Gastrocnemius medialis (tissue), 4 donors: Measurements from ENCODE around the gene ABCC5. TPM values are rescaled to one million over a fixed set of nuclear protein-coding genes. Genes with fewer than 3 reads are reported as not detected.

ENCODE experiments used
- ATAC-seq, 2 donors: fragments of 150-250 bp; one replicate each; pipeline ENCODE4 v1.9.1; 2016
- DNase-seq, 2 donors: peaks; one replicate each; pipeline ENCODE4 v3.0.0-alpha.2; 2019
- H3K27ac ChIP-seq, 4 donors: fragments of 200-600 bp; sonication (generic); 1 replicate in 1 of 4; 2 replicates in 3 of 4; pipeline ENCODE4 v1.5.1; 2016 to 2018; ENCODE audit warnings: mild to moderate bottlenecking in 2 of 4, moderate library complexity in 1 of 4
- H3K27me3 ChIP-seq, 3 donors: fragments of 200-600 bp; sonication (generic) in 2 of 3; 1 replicate in 1 of 3; 2 replicates in 2 of 3; pipeline versions ENCODE4 v1.5.1 to v1.6.0; 2016 to 2019; ENCODE audit warnings: mild to moderate bottlenecking in 1 of 3, moderate library complexity in 1 of 3
- H3K36me3 ChIP-seq, 2 donors: fragments of 200-600 bp; sonication (generic) in 1 of 2; one replicate each; pipeline ENCODE4 v1.5.1; 2017 to 2018
- H3K4me1 ChIP-seq, 2 donors: fragments of 200-600 bp; sonication (generic) in 1 of 2; one replicate each; pipeline ENCODE4 v1.5.1; 2016 to 2017; ENCODE audit warnings: mild to moderate bottlenecking in 2 of 2
- H3K4me3 ChIP-seq, 4 donors: fragments of 200-600 bp; sonication (generic) in 3 of 4; 1 replicate in 1 of 4; 2 replicates in 3 of 4; pipeline ENCODE4 v1.5.1; 2016 to 2019; ENCODE audit warnings: mild to moderate bottlenecking in 2 of 4
- H3K9me3 ChIP-seq, 3 donors: fragments of 200-600 bp; sonication (generic) in 2 of 3; 1 replicate in 1 of 3; 2 replicates in 2 of 3; pipeline ENCODE4 v1.5.1; 2016 to 2019
- CTCF ChIP-seq, 5 experiments: fragments of 450-650 bp in 3 of 5; fragments of 200-600 bp in 2 of 5; sonication (generic) in 2 of 5; IDR thresholded peaks in 4 of 5; conservative IDR thresholded peaks in 1 of 5; 1 replicate in 4 of 5; 2 replicates in 1 of 5; pipeline ENCODE4 v1.5.1; 2016 to 2019; ENCODE audit warnings: antibody characterized with exemption in 5 of 5, mild to moderate bottlenecking in 3 of 5, moderate library complexity in 3 of 5
- POLR2A ChIP-seq, 2 donors: fragments of 450-650 bp; IDR thresholded peaks; one replicate each; pipeline ENCODE4 v1.6.1; 2017; ENCODE audit warnings: antibody characterized with exemption in 2 of 2, mild to moderate bottlenecking in 2 of 2, moderate library complexity in 2 of 2
- in situ Hi-C, 4 donors: fragments of 200-750 bp; cut with MboI; loops; one replicate each; pipeline versions ENCODE4 v1.15.0 to v1.8.0; 2017; ENCODE audit warnings: low sequenced_read_pairs in 4 of 4
- intact Hi-C: fragments of 100-400 bp; cut with DNase I; formaldehyde crosslinking; loops from one replicate; pipeline ENCODE4 v1.15.1; 2023; ENCODE audit warnings: low total_unique reads
- total RNA-seq, 4 donors: library from RNA; depleted of rRNA; stranded (reverse); fragments of >200 nt; gene quantifications; one replicate each; pipeline versions ENCODE4 v1.1.0 to v1.2.3, GENCODE V29; 2016

ABCC5 gene
- total RNA-seq, 4 donors from 2014 or later = 20.4 to 52.2 (median 39.5) TPM

GRCh38 chr3:183953471-183954070 lies 64.1 kb downstream of the ABCC5 start:
- no peak for TF ChIP-seq POLR2A (IDR thresholded peaks at IDR 0.05)
- no peak for TF ChIP-seq CTCF (IDR thresholded peaks at IDR 0.05 in 4 of 5, conservative IDR thresholded peaks at IDR 0.05 in 1 of 5)
- Histone ChIP-seq H3K27ac (no peak overlapping the region), H3K9me3 (no peaks in the 10 kb centered on the region), H3K4me3 (no peak overlapping the region), H3K36me3 (peaks cover 10 to 82% of the 10 kb centered on the region in 2 donors), H3K27me3 (no peaks in the 10 kb centered on the region), H3K4me1 (no peaks in the 10 kb centered on the region)
- in situ Hi-C loops (no loop called here), intact Hi-C loops (loop anchor here (1.0 kb wide), 1 partner anchor 10 kb away; no protein-coding TSS in a partner anchor)
- ATAC-seq = no peak
- no peak for DNase-seq

GRCh38 chr3:183951459-183951858 lies 66.2 kb downstream of the ABCC5 start:
- no peak for ATAC-seq
- no peak for TF ChIP-seq CTCF (IDR thresholded peaks at IDR 0.05 in 4 of 5, conservative IDR thresholded peaks at IDR 0.05 in 1 of 5)
- no peak for TF ChIP-seq POLR2A (IDR thresholded peaks at IDR 0.05)
- intact Hi-C loops = no loop called here

GRCh38 chr3:183949690-183950089 lies 68.0 kb downstream of the ABCC5 start:
- Histone ChIP-seq H3K27ac (no peak overlapping the region), H3K27me3 (no peaks in the 10 kb centered on the region), H3K4me3 (no peak overlapping the region), H3K9me3 (no peaks in the 10 kb centered on the region), H3K4me1 (no peaks in the 10 kb centered on the region), H3K36me3 (peaks cover 7 to 95% of the 10 kb centered on the region in 2 donors)
- in situ Hi-C loops (no loop called here), intact Hi-C loops (no loop called here)
- DNase-seq (no peak), ATAC-seq (no peak)
- TF ChIP-seq POLR2A (IDR thresholded peaks at IDR 0.05) = no peak
- TF ChIP-seq CTCF (IDR thresholded peaks at IDR 0.05 in 4 of 5, conservative IDR thresholded peaks at IDR 0.05 in 1 of 5) = no peak

More at GRCh38 chr3:183951459-183951858, 66.2 kb downstream of the ABCC5 start:
- no peaks in the 10 kb centered on the region for H3K9me3 ChIP-seq
- H3K27me3 ChIP-seq = no peaks in the 10 kb centered on the region
- H3K4me3 ChIP-seq = no peak overlapping the region
- no peak overlapping the region for H3K27ac ChIP-seq
- in situ Hi-C loops = no loop called here
- H3K4me1 ChIP-seq = no peaks in the 10 kb centered on the region
- peaks cover 10 to 87% of the 10 kb centered on the region in 2 donors for H3K36me3 ChIP-seq
- DNase-seq = no peak

- Histone ChIP-seq H3K27me3 (no peaks in the 10 kb centered on the region), H3K36me3 (peaks cover 2 to 96% of the 10 kb centered on the region in 2 donors), H3K4me3 (no peak overlapping the region), H3K27ac (no peak overlapping the region), H3K4me1 (no peaks in the 10 kb centered on the region), H3K9me3 (no peaks in the 10 kb centered on the region)
- no peak for TF ChIP-seq CTCF (IDR thresholded peaks at IDR 0.05 in 4 of 5, conservative IDR thresholded peaks at IDR 0.05 in 1 of 5)
- TF ChIP-seq POLR2A (IDR thresholded peaks at IDR 0.05) = no peak
- no peak for ATAC-seq
- intact Hi-C loops = no loop called here
- no peak for DNase-seq
- in situ Hi-C loops = no loop called here
Observed at GRCh38 chr3:183946037-183946436, 71.6 kb downstream of the ABCC5 start.

- no peak for TF ChIP-seq CTCF (IDR thresholded peaks at IDR 0.05 in 4 of 5, conservative IDR thresholded peaks at IDR 0.05 in 1 of 5)
- no peak for TF ChIP-seq POLR2A (IDR thresholded peaks at IDR 0.05)
- intact Hi-C loops = no loop called here
- H3K4me1 ChIP-seq = no peaks in the 10 kb centered on the region
- no peak for DNase-seq
- peaks cover 4 to 96% of the 10 kb centered on the region in 2 donors for H3K36me3 ChIP-seq
- in situ Hi-C loops = no loop called here
- H3K9me3 ChIP-seq = no peaks in the 10 kb centered on the region
- no peak for ATAC-seq
- no peak overlapping the region for H3K4me3 ChIP-seq
- no peak overlapping the region for H3K27ac ChIP-seq
- H3K27me3 ChIP-seq = no peaks in the 10 kb centered on the region
Observed at GRCh38 chr3:183944775-183945174, 72.9 kb downstream of the ABCC5 start.
